GM12864 (cell line): ENCODE measurements around the gene TNFAIP1.
"Not testable (repeated sequence)": the region's sequence is repeated elsewhere in the genome, so short reads cannot be mapped to it uniquely, and the experiment has no call there.

Experiments
- DNase-seq: peaks from one replicate; pipeline ENCODE4 v3.0.0-alpha.2; 2011; ENCODE audit warnings: low read depth
- H3K4me3 ChIP-seq: 2 replicates; pipeline ENCODE4 v1.5.1; 2011; ENCODE audit warnings: mild to moderate bottlenecking, low read depth, low read length, control low read depth
- CTCF ChIP-seq: IDR thresholded peaks from 2 replicates; pipeline ENCODE4 v1.5.1; 2011; ENCODE audit warnings: low read depth, mild to moderate bottlenecking, moderate library complexity, low read length, control low read depth, inconsistent platforms; ENCODE audit errors: missing control alignments

Gene TNFAIP1

GRCh38 chr17:28333083-28333746 lies 2.3 kb upstream of the TNFAIP1 start:
- DNase-seq, result no peak
- H3K4me3 ChIP-seq, result no peak overlapping the region
- TF ChIP-seq CTCF, result no peak

DNA sequence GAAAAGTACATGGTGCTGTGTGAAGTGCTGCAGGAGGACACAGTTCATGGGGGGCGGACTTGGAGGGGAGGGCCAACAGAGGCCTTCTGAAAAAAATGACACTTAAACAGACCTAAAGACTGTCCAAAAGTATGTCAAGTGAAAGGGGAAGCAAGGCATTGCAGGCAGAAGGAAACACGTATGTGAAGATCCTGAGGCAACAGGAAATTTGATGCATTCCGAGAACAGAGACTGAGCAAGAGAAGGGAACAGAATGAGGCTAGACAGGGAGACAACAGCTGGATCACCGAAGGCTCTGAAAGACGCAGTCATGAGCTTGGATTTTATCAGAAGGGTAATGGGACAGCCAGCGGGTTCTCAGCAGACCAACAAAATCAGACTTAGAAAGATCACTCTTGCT lies 1.4 kb upstream of the TNFAIP1 start:
- TF ChIP-seq CTCF, result no peak
- H3K4me3 ChIP-seq, result peak overlapping the region; percentile 77
- DNase-seq, result no peak

GRCh38 chr17:28334666-28335200 lies 828 bp upstream of the TNFAIP1 start:
- peak overlapping the region; percentile 77 for H3K4me3 ChIP-seq
- no peak for TF ChIP-seq CTCF
- DNase-seq, result no peak

DNA sequence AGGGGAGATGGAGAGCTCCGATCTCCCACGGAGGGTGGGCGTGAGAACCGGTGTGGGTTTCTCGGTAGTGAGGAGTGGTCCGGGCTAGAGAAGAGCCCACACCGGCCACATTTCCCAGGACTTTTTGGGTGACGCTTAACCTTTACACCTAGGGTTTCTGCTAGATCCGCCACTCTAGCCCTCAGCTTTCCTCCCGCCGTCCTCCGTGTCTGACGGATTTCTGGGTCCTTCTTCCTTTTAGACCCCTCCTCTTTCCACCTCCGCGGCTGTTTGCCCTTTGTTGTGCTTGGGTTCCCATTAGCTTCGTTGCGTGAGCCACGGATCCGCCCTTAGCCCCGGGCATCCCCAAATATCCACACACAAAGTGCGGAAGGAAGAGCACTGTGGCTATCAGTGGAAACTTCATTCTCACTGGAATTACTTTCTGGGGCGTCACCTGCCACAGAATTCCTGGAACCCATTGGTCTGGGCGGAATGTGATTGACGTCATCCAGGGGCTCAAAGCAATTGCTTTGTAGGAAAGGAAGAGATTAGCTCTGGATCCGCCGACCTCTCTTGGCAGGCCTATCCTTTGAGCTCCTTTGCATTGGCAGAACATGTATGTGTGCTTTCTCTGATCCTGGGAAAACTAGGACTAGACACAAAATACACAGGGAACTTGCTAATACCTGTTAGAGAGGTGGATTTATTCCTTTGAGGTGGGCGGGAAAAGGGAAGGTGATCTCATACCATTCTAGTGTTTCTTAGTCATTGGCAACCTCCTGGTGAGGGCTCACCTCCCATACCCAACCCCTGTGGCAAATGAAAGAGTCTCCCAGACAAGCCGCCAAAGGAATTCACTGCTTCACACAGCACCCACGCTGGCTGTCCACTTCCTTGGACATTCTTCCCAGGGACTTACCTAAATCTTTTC lies 654 bp downstream of the TNFAIP1 start:
- DNase-seq, result no peak
- peak overlapping the region; percentile 77 for H3K4me3 ChIP-seq
- TF ChIP-seq CTCF, result no peak

- no peak overlapping the region for H3K4me3 ChIP-seq
- no peak for DNase-seq
- no peak for TF ChIP-seq CTCF
These were observed 2.7 kb downstream of the TNFAIP1 start for GRCh38 chr17:28338056-28338768.

DNA sequence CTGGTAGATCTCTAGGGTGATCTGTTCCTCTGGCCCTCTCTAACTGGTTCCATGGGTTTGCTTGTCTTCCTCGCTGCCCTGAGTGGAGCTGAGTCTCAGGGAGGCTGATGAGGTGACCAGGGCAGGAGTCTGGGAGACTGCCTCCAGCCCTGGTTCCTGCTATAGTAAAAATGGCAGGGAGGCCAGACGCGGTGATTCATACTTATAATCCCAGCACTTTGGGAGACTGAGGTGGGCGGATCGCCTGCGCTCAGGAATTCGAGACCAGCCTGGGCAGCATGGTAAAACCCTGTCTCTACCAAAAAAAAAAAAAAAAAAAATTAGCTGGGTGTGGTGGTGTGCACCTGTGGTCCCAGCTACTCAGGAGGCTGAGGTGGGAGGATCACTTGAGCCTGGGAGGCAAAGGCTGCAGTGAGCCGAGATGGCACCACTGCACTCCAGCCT lies 3.2 kb downstream of the TNFAIP1 start:
- not testable (repeated sequence) for DNase-seq, H3K4me3 ChIP-seq

GRCh38 chr17:28339431-28339830 lies 3.9 kb downstream of the TNFAIP1 start:
- DNase-seq, result no peak
- TF ChIP-seq CTCF, result no peak
- H3K4me3 ChIP-seq, result no peak overlapping the region
